Upper lobe of left lung (tissue), 6 donors: Measurements from ENCODE around the gene FMN2. TPM values are rescaled to one million over a fixed set of nuclear protein-coding genes. Genes with fewer than 3 reads are reported as not detected.

ENCODE experiments used
- ATAC-seq, 2 donors: fragments of 200-7000 bp; cut with Tn5 transposase; one replicate each; pipeline ENCODE4 v1.9.1; 2022; ENCODE audit warnings: mild to moderate bottlenecking in 2 of 2, moderate library complexity in 2 of 2; ENCODE audit not compliant: low FRiP score in 2 of 2
- DNase-seq, 2 donors: peaks; one replicate each; pipeline ENCODE4 v3.0.0-alpha.2; 2019 to 2020
- H3K27ac ChIP-seq, 4 donors: fragments of 200-600 bp; sonication (generic); one replicate each; pipeline ENCODE4 v1.5.1; 2016 to 2019
- H3K27me3 ChIP-seq, 4 donors: fragments of 200-600 bp; sonication (generic); one replicate each; pipeline ENCODE4 v1.5.1; 2017 to 2019
- H3K36me3 ChIP-seq, 4 donors: fragments of 200-600 bp; sonication (generic); one replicate each; pipeline ENCODE4 v1.5.1; 2016 to 2019
- H3K4me1 ChIP-seq, 4 donors: fragments of 200-600 bp; sonication (generic); one replicate each; pipeline ENCODE4 v1.5.1; 2018 to 2019
- H3K4me3 ChIP-seq, 4 donors: fragments of 200-600 bp; sonication (generic); one replicate each; pipeline ENCODE4 v1.5.1; 2017 to 2019; ENCODE audit warnings: mild to moderate bottlenecking in 2 of 4, moderate library complexity in 1 of 4
- H3K9me3 ChIP-seq, 4 donors: fragments of 200-600 bp; sonication (generic); one replicate each; pipeline ENCODE4 v1.5.1; 2018 to 2019
- CTCF ChIP-seq, 6 experiments: fragments of 450-650 bp in 4 of 6; fragments of 200-600 bp in 2 of 6; sonication (generic) in 2 of 6; IDR thresholded peaks; one replicate each; pipeline ENCODE4 v1.5.1; 2016 to 2019; ENCODE audit warnings: antibody characterized with exemption in 6 of 6
- EP300 ChIP-seq, 4 donors: sonication (generic); formaldehyde crosslinking; IDR thresholded peaks; one replicate each; pipeline ENCODE4 v1.5.1; 2017; ENCODE audit warnings: antibody characterized with exemption in 4 of 4, control low read depth in 2 of 4
- POLR2A ChIP-seq, 4 donors: fragments of 450-650 bp; IDR thresholded peaks; one replicate each; pipeline ENCODE4 v1.5.1; 2016 to 2017; ENCODE audit warnings: antibody characterized with exemption in 4 of 4, mild to moderate bottlenecking in 2 of 4
- POLR2AphosphoS5 ChIP-seq, 2 donors: sonication (generic); formaldehyde crosslinking; IDR thresholded peaks; one replicate each; pipeline ENCODE4 v1.5.1; 2017; ENCODE audit warnings: antibody characterized with exemption in 2 of 2
- WGBS, 2 donors: methylation state at CpG; one replicate each; pipeline ENCODE4 v1.1.5; 2017 to 2018; 5-methylcytosine and 5-hydroxymethylcytosine counted together
- total RNA-seq, 6 donors: library from RNA; depleted of rRNA in 4 of 6; stranded (reverse); fragments of >200 nt in 4 of 6; gene quantifications; one replicate each; pipeline versions ENCODE4 v1.1.0 to v1.2.1, GENCODE V29; 2016 to 2021
- donor health status: DM: no; HTN: no; CAD: no; lungs with moderate emphysema.
- donor health status: DM: no; HTN: yes; CAD: no; lungs with severe emphysema.

FMN2 gene
- total RNA-seq, 6 donors from 2014 or later, result 0.06 to 1.0 (median 0.54) TPM; not detected in 1

- H3K4me3 ChIP-seq, result no peak overlapping the region
- no peaks in the 10 kb centered on the region for H3K27me3 ChIP-seq
- TF ChIP-seq POLR2AphosphoS5 (IDR thresholded peaks at IDR 0.05), result no peak
- H3K4me1 ChIP-seq, result no peaks in the 10 kb centered on the region
- no peak for DNase-seq
- H3K27ac ChIP-seq, result no peak overlapping the region
- WGBS, 2 donors, result 79 to 82% methylated on average over 2 of the region's 2 CpGs
- no peaks in the 10 kb centered on the region for H3K9me3 ChIP-seq
- H3K36me3 ChIP-seq, result no peaks in the 10 kb centered on the region
- ATAC-seq, result peak in 1 of 2 donors; percentile 24
Observed at GRCh38 chr1:240508950-240509349, 417.3 kb downstream of the FMN2 start.

- no peaks in the 10 kb centered on the region for H3K27me3 ChIP-seq
- no peak for TF ChIP-seq EP300 (IDR thresholded peaks at IDR 0.05)
- TF ChIP-seq POLR2AphosphoS5 (IDR thresholded peaks at IDR 0.05), result no peak
- TF ChIP-seq CTCF (IDR thresholded peaks at IDR 0.05), result no peak
- no peak for TF ChIP-seq POLR2A (IDR thresholded peaks at IDR 0.05)
- H3K27ac ChIP-seq, result no peak overlapping the region
- no peaks in the 10 kb centered on the region for H3K9me3 ChIP-seq
- DNase-seq (no peak), ATAC-seq (no peak)
- H3K4me3 ChIP-seq, result no peak overlapping the region
- H3K4me1 ChIP-seq, result no peaks in the 10 kb centered on the region
- H3K36me3 ChIP-seq, result no peaks in the 10 kb centered on the region
Observed at GRCh38 chr1:240511789-240512188, 420.1 kb downstream of the FMN2 start.

GRCh38 chr1:240515505-240515904 lies 423.8 kb downstream of the FMN2 start:
- no peaks in the 10 kb centered on the region for H3K36me3 ChIP-seq
- H3K4me1 ChIP-seq, result no peaks in the 10 kb centered on the region
- TF ChIP-seq CTCF (IDR thresholded peaks at IDR 0.05) (no peak), EP300 (IDR thresholded peaks at IDR 0.05) (no peak), POLR2AphosphoS5 (IDR thresholded peaks at IDR 0.05) (no peak), POLR2A (IDR thresholded peaks at IDR 0.05) (no peak)
- H3K9me3 ChIP-seq, result no peaks in the 10 kb centered on the region
- no peaks in the 10 kb centered on the region for H3K27me3 ChIP-seq
- ATAC-seq (no peak), DNase-seq (no peak)
- 6 to 32% methylated on average over 1 of the region's 1 CpG for WGBS, 2 donors
- no peak overlapping the region for H3K4me3 ChIP-seq
- H3K27ac ChIP-seq, result no peak overlapping the region

- 95 to 100% methylated on average over 2 of the region's 2 CpGs for WGBS, 2 donors
- Histone ChIP-seq H3K4me1 (no peaks in the 10 kb centered on the region), H3K9me3 (no peaks in the 10 kb centered on the region), H3K36me3 (no peaks in the 10 kb centered on the region), H3K27ac (no peak overlapping the region), H3K27me3 (no peaks in the 10 kb centered on the region), H3K4me3 (no peak overlapping the region)
- TF ChIP-seq POLR2AphosphoS5 (IDR thresholded peaks at IDR 0.05) (no peak), POLR2A (IDR thresholded peaks at IDR 0.05) (no peak), EP300 (IDR thresholded peaks at IDR 0.05) (no peak), CTCF (IDR thresholded peaks at IDR 0.05) (no peak)
- ATAC-seq, result no peak
- no peak for DNase-seq
Observed at GRCh38 chr1:240516069-240516468, 424.4 kb downstream of the FMN2 start.

DNA sequence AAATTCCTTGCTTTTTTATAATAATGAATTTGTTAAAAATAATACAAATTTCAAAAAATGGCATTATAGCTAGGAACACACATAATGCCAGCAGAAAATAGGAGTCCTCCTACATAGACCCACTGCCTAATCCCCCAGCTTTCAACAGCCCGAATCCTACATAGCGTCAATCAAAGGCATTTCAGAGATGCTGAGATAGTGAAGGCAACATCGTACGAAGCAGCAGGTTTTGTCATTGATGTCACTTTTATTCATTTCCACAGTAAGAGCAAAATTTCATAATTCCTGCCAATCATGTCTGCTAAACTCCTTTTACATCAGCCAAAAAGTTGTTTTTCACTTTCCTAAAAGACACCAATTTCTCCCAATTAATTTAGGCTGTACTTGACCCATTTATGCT lies 426.2 kb downstream of the FMN2 start:
- Histone ChIP-seq H3K9me3 (no peaks in the 10 kb centered on the region), H3K36me3 (no peaks in the 10 kb centered on the region), H3K27ac (no peak overlapping the region), H3K4me3 (no peak overlapping the region), H3K4me1 (no peaks in the 10 kb centered on the region), H3K27me3 (no peaks in the 10 kb centered on the region)
- TF ChIP-seq EP300 (IDR thresholded peaks at IDR 0.05), result no peak
- no peak for TF ChIP-seq POLR2AphosphoS5 (IDR thresholded peaks at IDR 0.05)
- TF ChIP-seq POLR2A (IDR thresholded peaks at IDR 0.05), result no peak
- TF ChIP-seq CTCF (IDR thresholded peaks at IDR 0.05), result no peak
- 85% methylated on average over 4 of the region's 4 CpGs for WGBS, 2 donors
- DNase-seq, result no peak
- no peak for ATAC-seq
